HG03457 (cell line): ENCODE results near the gene ADCY9.
"Not testable (repeated sequence)": the region's sequence is repeated elsewhere in the genome, so short reads cannot be mapped to it uniquely, and the experiment has no call there.

Experiments used
- ATAC-seq: cut with Tn5 transposase; IDR thresholded peaks from one replicate; pipeline ENCODE4 v1.9.1; 2021; ENCODE audit warnings: moderate number of reproducible peaks; ENCODE audit not compliant: unreplicated experiment

ADCY9 gene

GRCh38 chr16:3982216-3982615 is 134.0 kb downstream of the ADCY9 start:
- no peak for ATAC-seq

- no peak for ATAC-seq
Observed at GRCh38 chr16:3980253-3981111, 135.8 kb downstream of the ADCY9 start.

- no peak for ATAC-seq
Observed at GRCh38 chr16:3979518-3979917, 136.7 kb downstream of the ADCY9 start.

- no peak for ATAC-seq
Observed at GRCh38 chr16:3979070-3979469, 137.2 kb downstream of the ADCY9 start.

GRCh38 chr16:3977376-3977775 is 138.9 kb downstream of the ADCY9 start:
- ATAC-seq: no peak

- ATAC-seq: no peak
Observed at GRCh38 chr16:3974751-3975150, 141.5 kb downstream of the ADCY9 start.

GRCh38 chr16:3971706-3972105 is 144.5 kb downstream of the ADCY9 start:
- ATAC-seq: no peak

GRCh38 chr16:3971261-3971660 is 145.0 kb downstream of the ADCY9 start:
- no peak for ATAC-seq

- no peak for ATAC-seq
Observed at GRCh38 chr16:3968551-3968950, 147.7 kb downstream of the ADCY9 start.

GRCh38 chr16:3966681-3967080 is 149.6 kb downstream of the ADCY9 start:
- ATAC-seq: no peak

GRCh38 chr16:3965781-3966582 is 150.3 kb downstream of the ADCY9 start:
- no peak for ATAC-seq

GRCh38 chr16:3965306-3965705 is 150.9 kb downstream of the ADCY9 start:
- ATAC-seq: no peak

- no peak for ATAC-seq
Observed at GRCh38 chr16:3964686-3965290, 151.5 kb downstream of the ADCY9 start.

- ATAC-seq: no peak
Observed at GRCh38 chr16:3963886-3964685, 152.2 kb downstream of the ADCY9 start.

- no peak for ATAC-seq
Observed at GRCh38 chr16:3963203-3963602, 153.0 kb downstream of the ADCY9 start.

- no peak for ATAC-seq
Observed at GRCh38 chr16:3961449-3961849, 154.8 kb downstream of the ADCY9 start.

GRCh38 chr16:3959926-3960590 is 156.2 kb downstream of the ADCY9 start:
- not testable (repeated sequence) for ATAC-seq

GRCh38 chr16:3959148-3959547 is 157.1 kb downstream of the ADCY9 start:
- no peak for ATAC-seq

GRCh38 chr16:3957344-3957980 is 158.8 kb downstream of the ADCY9 start:
- ATAC-seq: no peak

- ATAC-seq: no peak
Observed at GRCh38 chr16:3954411-3954921, 161.8 kb downstream of the ADCY9 start.
